T-helper 17 cell (primary cell): ENCODE results near the gene DUSP6. TPM values are rescaled to one million over a fixed set of nuclear protein-coding genes. Genes with fewer than 3 reads are reported as not detected.

Experiments used
- ATAC-seq: fragments of 150-1000 bp; cut with Tn5 transposase; 2 replicates; pipeline ENCODE4 v1.10.0; 2021; ENCODE audit warnings: mild to moderate bottlenecking, moderate library complexity
- DNase-seq, 3 donors: peaks; one replicate each; pipeline versions ENCODE4 v3.0.0 to v3.0.0-alpha.2; 2020 to 2021
- H3K9me3 ChIP-seq: one replicate; pipeline ENCODE4 v1.7.0; 2013; ENCODE audit warnings: low read length, mild to moderate bottlenecking; ENCODE audit not compliant: control insufficient read depth, poor library complexity, severe bottlenecking
- H3K27ac Mint-ChIP-seq: one replicate; pipeline ENCODE4 v1.8.0; 2022; ENCODE audit warnings: mild to moderate bottlenecking, moderate library complexity, mixed read lengths
- H3K27me3 Mint-ChIP-seq: one replicate; pipeline ENCODE4 v1.8.0; 2022; ENCODE audit warnings: mixed read lengths
- H3K36me3 Mint-ChIP-seq: one replicate; pipeline ENCODE4 v1.8.0; 2022; ENCODE audit warnings: low read depth, mixed read lengths
- H3K4me1 Mint-ChIP-seq: one replicate; pipeline ENCODE4 v1.8.0; 2022; ENCODE audit warnings: mild to moderate bottlenecking, mixed read lengths
- H3K4me3 Mint-ChIP-seq: one replicate; pipeline ENCODE4 v1.8.0; 2022; ENCODE audit warnings: mild to moderate bottlenecking, moderate library complexity, mixed read lengths
- total RNA-seq, 4 donors: library from RNA in 2 of 4; stranded (reverse) in 2 of 4; gene quantifications; one replicate each; pipeline ENCODE4 v1.2.3 and lab custom pipeline; 2022 to 2026

Gene DUSP6
- total RNA-seq, 2 donors from 2014 or later: 15.5 to 37.7 TPM

DNA sequence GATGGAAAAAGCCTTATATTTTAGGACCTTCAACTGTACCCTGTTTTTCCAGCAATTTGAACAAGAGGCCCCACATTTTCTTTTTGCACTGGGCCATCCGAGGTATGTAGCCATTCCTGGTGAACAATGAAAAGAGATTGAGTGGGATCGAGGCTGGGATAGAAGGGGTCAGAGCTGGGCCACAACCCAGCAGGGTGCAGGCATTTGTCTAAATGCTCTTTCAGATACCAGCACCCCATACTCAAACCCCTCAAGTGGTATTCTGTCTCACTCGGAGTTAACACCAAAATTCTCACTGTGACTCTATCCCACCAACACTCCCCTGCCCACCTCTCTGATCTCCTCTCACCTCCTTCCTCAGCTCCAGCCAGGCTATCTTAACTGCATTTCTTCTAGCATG lies 26.8 kb downstream of the DUSP6 start:
- peaks cover 9% of the 10 kb centered on the region for H3K27me3 Mint-ChIP-seq
- no peak overlapping the region for H3K4me3 Mint-ChIP-seq
- no peaks in the 10 kb centered on the region for H3K4me1 Mint-ChIP-seq
- peaks cover 4% of the 10 kb centered on the region for H3K36me3 Mint-ChIP-seq
- ATAC-seq: no peak
- no peak for DNase-seq
- H3K27ac Mint-ChIP-seq: no peak overlapping the region
- no peaks in the 10 kb centered on the region for H3K9me3 ChIP-seq

DNA sequence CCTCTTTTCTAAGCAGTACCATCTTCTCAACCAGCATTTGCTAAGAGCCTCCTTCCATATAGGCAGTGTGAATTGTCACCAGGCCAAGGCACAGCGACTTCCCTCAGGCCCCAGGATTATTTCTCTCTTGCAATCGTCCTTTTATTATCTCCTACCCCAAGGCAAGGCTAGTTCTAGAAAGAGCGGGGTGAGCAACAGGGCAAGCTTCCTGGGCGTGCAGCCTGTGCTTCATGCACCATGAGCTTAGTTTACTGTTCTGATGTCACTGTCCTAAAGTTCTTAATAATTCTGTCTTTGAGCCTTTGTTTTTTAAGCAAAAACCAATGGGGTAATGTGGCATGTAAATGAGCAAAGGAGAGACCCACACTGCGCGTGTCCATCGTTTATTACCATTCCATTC lies 27.9 kb downstream of the DUSP6 start:
- H3K36me3 Mint-ChIP-seq: peaks cover 4% of the 10 kb centered on the region
- no peak overlapping the region for H3K27ac Mint-ChIP-seq
- no peaks in the 10 kb centered on the region for H3K9me3 ChIP-seq
- DNase-seq (no peak), ATAC-seq (no peak)
- no peaks in the 10 kb centered on the region for H3K4me1 Mint-ChIP-seq
- H3K4me3 Mint-ChIP-seq: no peak overlapping the region
- H3K27me3 Mint-ChIP-seq: peaks cover 9% of the 10 kb centered on the region

DNA sequence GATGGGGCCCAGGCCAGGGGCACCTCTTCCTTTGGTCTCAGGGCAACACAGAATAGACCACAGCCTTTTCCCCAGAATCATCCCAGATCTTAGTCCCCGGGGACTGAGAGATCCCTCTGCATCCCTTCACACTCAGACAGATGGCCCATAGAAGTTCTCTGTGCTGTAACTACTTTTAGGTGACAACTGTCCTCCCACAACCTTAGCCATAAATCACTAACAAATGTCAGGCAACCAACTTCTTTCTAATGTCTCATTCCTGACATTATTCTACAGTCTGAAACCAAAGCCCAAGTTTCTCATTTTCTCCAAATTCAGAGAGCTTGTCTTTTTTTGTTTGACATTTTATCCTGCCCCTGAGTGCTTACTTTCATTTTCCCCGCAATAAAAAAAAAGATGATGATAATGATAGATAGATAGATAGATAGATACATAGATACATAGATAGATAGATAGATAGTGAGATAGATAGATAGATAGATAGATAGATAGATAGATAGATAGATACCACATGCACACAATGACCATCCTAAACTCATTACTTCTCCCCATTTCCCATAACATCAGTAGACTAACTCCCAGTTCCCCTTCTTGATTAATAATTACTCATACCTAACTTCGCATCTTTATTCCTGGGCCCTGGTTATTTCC lies 28.6 kb downstream of the DUSP6 start:
- peaks cover 4% of the 10 kb centered on the region for H3K36me3 Mint-ChIP-seq
- no peak for ATAC-seq
- no peaks in the 10 kb centered on the region for H3K9me3 ChIP-seq

DNA sequence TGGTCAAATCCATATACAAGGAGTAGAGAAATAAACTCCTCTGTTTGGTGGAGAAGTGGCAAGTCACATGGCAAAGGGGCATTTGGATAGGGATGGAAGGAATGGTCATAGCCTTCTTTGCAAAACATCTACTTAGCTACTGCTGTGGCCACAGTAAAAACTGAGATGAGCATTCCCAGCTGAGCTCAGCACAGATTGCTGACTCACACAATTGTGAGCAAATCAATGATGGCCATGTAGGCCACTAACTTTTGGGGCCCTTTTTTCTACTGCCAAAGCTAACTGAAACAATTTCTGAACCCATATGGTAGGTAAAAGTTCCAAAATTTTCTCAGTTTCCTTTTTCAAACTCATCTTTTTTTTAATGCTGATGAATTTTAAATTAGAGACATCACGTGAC lies 31.6 kb downstream of the DUSP6 start:
- Mint-ChIP-seq H3K27ac (no peak overlapping the region), H3K4me3 (no peak overlapping the region), H3K27me3 (peaks cover 5% of the 10 kb centered on the region), H3K36me3 (peaks cover 1% of the 10 kb centered on the region), H3K4me1 (no peaks in the 10 kb centered on the region)
- ATAC-seq (no peak), DNase-seq (no peak)
- no peaks in the 10 kb centered on the region for H3K9me3 ChIP-seq

More for the DNA sequence above, 28.6 kb downstream of the DUSP6 start:
- no peak overlapping the region for H3K4me3 Mint-ChIP-seq
- DNase-seq: no peak
- H3K27me3 Mint-ChIP-seq: peaks cover 9% of the 10 kb centered on the region
- no peak overlapping the region for H3K27ac Mint-ChIP-seq
- H3K4me1 Mint-ChIP-seq: no peaks in the 10 kb centered on the region

DNA sequence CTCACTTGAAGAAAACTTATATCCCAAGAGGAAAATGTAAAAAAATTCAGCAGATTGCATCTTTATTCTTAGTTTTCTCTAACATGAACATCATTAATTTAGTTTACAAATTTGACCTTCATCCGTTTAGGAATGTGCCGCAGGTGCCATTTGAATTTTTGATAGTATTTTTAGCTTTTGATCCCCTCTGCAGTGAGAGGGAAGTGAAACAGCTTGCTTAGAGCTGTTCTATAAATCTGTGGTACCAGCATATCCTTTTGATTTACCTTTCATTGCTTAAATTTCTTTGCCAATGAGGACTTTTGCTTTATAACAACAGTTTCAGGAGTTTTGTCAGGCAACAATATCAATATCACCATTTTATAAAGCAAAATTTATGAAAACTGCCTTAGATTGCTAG lies 32.7 kb downstream of the DUSP6 start:
- no peaks in the 10 kb centered on the region for H3K9me3 ChIP-seq
- Mint-ChIP-seq H3K4me1 (no peaks in the 10 kb centered on the region), H3K27me3 (peaks cover 5% of the 10 kb centered on the region), H3K27ac (no peak overlapping the region), H3K4me3 (no peak overlapping the region), H3K36me3 (no peaks in the 10 kb centered on the region)
- no peak for DNase-seq
- ATAC-seq: no peak

DNA sequence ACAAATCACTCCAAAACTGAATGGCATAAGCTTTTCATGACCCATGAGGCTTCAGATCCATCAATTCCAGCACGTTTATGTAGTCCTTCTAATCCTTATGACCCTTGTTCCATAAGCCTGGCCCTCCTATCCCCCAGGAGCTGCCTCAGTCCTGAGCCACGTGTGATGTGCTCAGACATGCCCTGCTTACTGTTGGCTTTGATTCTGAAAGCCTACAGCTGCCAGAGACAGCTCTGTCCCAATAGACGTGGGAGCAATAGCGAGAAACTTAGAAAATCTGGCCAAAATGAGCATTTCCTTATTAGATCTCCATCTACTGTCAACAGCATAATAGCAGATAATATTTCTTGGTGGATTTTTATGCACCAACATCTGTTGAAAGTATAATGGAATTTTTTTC lies 33.2 kb downstream of the DUSP6 start:
- DNase-seq (no peak), ATAC-seq (no peak)
- Mint-ChIP-seq H3K27me3 (peaks cover 5% of the 10 kb centered on the region), H3K4me1 (no peaks in the 10 kb centered on the region), H3K36me3 (no peaks in the 10 kb centered on the region), H3K27ac (no peak overlapping the region), H3K4me3 (no peak overlapping the region)
- H3K9me3 ChIP-seq: no peaks in the 10 kb centered on the region

DNA sequence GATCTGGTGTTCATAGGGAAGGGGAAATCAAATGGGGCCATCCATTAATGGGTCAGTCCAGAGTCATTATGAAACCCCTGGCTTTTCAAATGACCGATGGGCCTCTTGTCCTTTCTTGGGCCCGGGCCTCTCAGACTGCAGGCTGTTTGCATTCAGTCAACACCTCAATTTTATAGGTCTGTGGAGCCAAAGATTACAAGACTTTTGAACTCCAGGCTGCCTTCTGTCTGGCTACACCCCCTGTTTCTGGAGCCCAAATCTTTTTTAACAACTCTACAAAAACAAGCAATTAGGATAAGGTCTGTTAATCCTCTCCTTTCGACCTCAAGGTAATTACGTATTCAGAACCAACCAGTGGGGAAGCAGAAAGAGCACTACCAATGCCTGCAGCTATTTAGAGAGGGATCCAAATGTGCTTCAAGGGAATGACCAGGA lies 35.6 kb downstream of the DUSP6 start:
- H3K9me3 ChIP-seq: no peaks in the 10 kb centered on the region
- DNase-seq (no peak), ATAC-seq (no peak)
- H3K27me3 Mint-ChIP-seq: peaks cover 5% of the 10 kb centered on the region
- no peak overlapping the region for H3K4me3 Mint-ChIP-seq
- H3K4me1 Mint-ChIP-seq: no peaks in the 10 kb centered on the region
- no peak overlapping the region for H3K27ac Mint-ChIP-seq
- no peaks in the 10 kb centered on the region for H3K36me3 Mint-ChIP-seq

DNA sequence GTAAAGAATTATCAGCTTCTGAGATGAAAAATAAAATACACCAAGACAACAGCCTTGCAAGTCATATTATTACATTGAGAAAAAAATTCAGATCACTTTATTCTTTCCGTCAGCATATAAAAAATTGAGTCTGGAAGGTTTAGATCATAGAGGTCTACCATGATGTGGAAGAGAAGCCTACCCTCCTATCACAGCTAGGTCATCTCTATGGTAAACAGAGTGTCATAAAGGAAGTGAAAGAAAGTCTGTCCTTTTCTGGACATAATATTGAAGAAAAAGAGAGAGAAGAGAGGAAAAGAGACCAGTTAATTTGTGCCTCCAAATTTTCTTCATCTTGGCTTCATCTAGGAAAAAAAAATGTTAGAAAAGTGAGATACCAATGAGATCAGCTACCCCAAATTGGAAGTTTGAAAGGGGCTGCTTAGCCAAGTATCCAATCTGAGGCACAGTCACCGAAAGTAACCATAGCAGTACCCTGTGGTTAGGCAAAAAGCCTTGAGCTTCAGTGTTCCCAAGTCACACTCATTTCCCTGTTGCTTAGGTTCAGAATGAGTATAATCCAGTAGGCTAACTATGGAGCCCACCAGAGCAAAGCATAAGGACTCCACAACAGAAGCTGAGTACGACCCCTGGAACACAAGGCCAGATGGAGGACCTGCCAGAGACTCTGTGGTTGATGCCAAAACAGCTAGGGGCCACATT lies 38.1 kb downstream of the DUSP6 start:
- Mint-ChIP-seq H3K27ac (no peak overlapping the region), H3K27me3 (no peaks in the 10 kb centered on the region), H3K4me3 (no peak overlapping the region), H3K4me1 (peaks cover 2% of the 10 kb centered on the region), H3K36me3 (no peaks in the 10 kb centered on the region)
- no peak for DNase-seq
- no peaks in the 10 kb centered on the region for H3K9me3 ChIP-seq
- no peak for ATAC-seq

DNA sequence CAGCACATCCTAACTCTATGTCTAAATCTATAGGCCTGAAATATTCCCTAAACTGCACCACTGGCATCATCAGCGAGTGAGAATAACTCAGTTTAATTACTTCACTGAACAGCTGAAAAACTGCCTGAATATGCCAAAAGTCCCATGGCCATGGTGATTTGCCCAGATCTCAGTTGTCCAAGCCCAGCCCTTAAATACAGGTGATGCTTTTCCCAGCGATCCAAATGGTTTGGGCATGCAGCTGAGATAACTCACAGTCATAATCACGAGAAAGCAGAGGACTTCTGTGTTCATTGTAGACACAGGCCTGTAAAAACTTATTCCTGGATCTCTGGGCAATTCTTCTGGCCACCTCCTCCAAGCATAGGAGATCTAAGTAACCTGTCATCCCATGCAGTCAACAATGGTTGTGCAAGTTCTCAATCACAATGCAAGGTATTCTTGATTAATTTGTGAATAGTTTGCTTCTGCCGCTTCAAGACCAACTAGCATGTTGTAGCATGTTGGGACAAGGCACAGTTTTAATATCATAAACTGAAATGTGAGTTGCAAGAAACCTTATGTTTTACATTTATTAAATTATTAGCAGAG lies 40.5 kb downstream of the DUSP6 start:
- no peak overlapping the region for H3K27ac Mint-ChIP-seq
- no peaks in the 10 kb centered on the region for H3K27me3 Mint-ChIP-seq
- peaks cover 6% of the 10 kb centered on the region for H3K4me1 Mint-ChIP-seq
- no peak for ATAC-seq
- no peak for DNase-seq
- no peaks in the 10 kb centered on the region for H3K9me3 ChIP-seq
- H3K4me3 Mint-ChIP-seq: no peak overlapping the region
- no peaks in the 10 kb centered on the region for H3K36me3 Mint-ChIP-seq

DNA sequence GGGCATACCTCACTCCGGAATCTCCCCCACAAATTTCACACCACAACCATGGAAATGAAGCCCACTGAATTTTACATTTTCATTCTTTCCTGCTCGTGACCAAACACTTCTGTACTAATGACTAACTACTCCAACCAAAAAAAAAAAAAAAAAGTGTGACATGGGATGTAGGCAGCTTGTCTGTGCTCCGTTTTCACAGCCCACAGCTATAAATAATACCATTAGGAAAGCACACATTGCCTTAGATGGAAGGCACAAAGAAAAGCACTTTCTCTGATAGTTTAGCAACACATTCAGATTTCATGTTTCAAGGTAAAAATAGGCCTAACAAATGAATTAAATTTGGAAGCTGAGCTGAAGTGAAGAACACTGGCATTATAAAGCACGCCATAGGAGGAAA lies 42.5 kb downstream of the DUSP6 start:
- Mint-ChIP-seq H3K4me1 (peaks cover 7% of the 10 kb centered on the region), H3K27me3 (no peaks in the 10 kb centered on the region), H3K27ac (no peak overlapping the region), H3K36me3 (no peaks in the 10 kb centered on the region), H3K4me3 (no peak overlapping the region)
- DNase-seq: no peak
- ATAC-seq: no peak
- H3K9me3 ChIP-seq: no peaks in the 10 kb centered on the region

DNA sequence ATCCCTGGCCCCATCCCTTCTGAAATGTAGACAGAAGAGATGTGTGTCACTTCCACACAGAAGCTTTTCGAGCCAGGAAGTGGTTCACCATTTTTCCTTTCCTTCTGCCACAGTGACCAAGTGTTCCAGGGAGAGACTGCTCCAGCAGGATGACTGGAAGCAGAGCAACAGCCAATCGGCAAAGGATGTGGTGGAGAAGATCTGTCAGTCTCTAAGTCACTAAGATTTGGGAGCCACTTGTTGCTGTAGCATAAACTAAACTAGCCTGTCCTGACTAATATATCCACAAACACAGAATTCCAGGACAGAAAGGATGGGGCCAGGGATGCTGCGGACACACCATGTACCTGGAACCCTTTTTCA lies 42.9 kb downstream of the DUSP6 start:
- H3K36me3 Mint-ChIP-seq: no peaks in the 10 kb centered on the region
- no peak overlapping the region for H3K27ac Mint-ChIP-seq
- H3K4me3 Mint-ChIP-seq: no peak overlapping the region
- DNase-seq (no peak), ATAC-seq (no peak)
- no peaks in the 10 kb centered on the region for H3K27me3 Mint-ChIP-seq
- H3K4me1 Mint-ChIP-seq: peaks cover 7% of the 10 kb centered on the region
- no peaks in the 10 kb centered on the region for H3K9me3 ChIP-seq

DNA sequence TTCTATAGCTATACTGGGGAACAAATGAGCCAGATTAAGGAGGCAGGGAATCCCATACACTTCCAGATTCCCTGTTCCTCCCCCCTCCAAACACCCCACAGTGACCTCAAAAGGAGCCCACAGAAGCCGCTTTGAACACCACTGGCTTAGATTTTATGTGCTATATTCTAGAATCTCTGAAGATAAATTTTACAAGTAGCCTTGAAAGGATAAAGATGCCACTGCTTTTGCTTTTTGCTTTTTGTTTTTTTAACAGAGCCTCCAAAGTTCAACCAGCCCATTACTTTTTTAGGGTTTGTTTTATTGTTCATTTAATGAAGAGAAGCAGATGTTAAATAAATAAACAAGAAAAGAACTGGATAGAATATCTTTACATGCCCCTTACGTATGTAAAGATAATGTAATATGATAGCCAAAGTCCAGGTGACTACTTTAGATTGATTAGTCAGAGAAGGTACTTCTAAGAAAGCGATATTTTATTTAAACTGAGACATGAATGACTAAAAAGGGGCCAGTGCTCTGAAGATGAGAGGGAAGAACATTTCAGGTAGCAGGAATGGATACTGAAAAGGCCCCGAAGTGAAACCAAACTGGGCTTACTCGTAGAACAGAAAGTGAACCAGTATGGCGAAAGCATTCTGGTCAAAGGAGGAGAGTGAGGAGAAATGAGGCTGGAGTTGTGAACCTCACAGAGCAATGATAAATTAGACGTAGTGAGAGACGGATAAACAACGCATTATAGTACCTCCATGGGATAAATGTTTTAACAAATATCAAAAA lies 44.6 kb downstream of the DUSP6 start:
- ATAC-seq (no peak), DNase-seq (no peak)
- H3K9me3 ChIP-seq: no peaks in the 10 kb centered on the region
- H3K36me3 Mint-ChIP-seq: no peaks in the 10 kb centered on the region
- no peaks in the 10 kb centered on the region for H3K27me3 Mint-ChIP-seq
- H3K4me3 Mint-ChIP-seq: no peak overlapping the region
- H3K4me1 Mint-ChIP-seq: peaks cover 7% of the 10 kb centered on the region
- peak overlapping the region; percentile 14 for H3K27ac Mint-ChIP-seq

DNA sequence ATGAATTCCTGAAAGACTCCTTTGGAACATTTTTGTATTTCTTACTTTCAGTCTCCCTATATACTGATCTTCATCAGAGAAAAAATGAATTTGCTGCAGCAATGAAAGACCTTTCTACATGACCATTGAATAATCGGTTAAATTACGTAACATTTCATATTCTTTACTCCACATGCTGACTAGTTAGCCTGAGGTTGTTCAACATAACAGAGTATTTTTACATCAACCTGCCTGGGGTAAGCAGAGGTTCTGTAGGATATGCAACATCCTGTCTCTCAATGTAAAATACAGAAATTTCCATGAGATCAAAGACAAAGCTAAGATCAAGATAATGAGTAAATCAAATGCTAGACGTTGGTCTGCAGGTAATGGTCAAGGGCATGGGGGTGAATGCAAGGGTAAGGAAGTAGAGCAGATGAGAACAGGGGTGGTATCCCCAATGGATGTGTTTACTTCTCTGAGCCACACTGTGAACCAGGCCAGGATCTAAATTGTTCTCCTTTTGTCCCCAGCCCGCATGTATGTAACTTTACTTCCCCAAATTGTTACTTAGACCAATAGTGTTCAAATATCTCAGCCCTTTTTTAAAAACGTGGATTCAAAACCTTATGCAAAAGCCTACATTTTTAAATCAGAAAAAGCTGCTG lies 45.4 kb downstream of the DUSP6 start:
- peak overlapping the region; percentile 3 for H3K4me3 Mint-ChIP-seq
- no peak for ATAC-seq
- peak overlapping the region; percentile 14 for H3K27ac Mint-ChIP-seq
- H3K4me1 Mint-ChIP-seq: peaks cover 7% of the 10 kb centered on the region
- H3K36me3 Mint-ChIP-seq: no peaks in the 10 kb centered on the region
- no peak for DNase-seq
- no peaks in the 10 kb centered on the region for H3K9me3 ChIP-seq
- H3K27me3 Mint-ChIP-seq: no peaks in the 10 kb centered on the region
